ENCODE results near the gene NUTM2E.
"Not testable (repeated sequence)": the region's sequence is repeated elsewhere in the genome, so short reads cannot be mapped to it uniquely, and the experiment has no call there.

DNA sequence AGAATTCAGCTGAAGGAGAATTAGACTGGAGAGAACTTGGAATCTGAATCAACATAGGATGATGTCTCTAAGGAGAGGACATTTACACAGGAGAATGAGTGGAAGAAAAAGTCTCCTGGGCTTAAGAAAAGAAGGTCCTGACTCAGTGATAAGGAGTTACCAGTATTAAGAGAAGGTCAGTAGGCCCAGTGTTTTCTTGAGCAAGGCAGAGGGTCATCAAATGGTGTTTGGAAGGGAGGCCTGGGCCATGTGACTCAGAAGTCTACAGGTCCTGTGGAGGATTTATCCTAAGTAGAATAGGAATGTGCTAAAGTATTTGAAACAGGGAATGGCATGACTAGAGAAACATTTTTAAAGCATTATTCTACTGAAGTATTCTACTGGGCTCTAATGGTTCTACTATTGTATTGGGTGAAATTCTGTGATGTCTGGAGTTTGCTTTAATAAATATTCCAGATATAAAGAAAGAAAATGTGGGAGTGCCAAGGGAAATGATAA is 39.0 kb upstream of the NUTM2E start:
- TF ChIP-seq ZNF547 (CRISPR knock-in tag; IDR thresholded peaks at IDR 0.05); FOXJ3 (CRISPR knock-in tag; IDR thresholded peaks at IDR 0.05; ENCODE audit: borderline replicate concordance); ESRRA (CRISPR knock-in tag; IDR thresholded peaks at IDR 0.05; ENCODE audit: low read depth): not testable (repeated sequence)
- TF ChIP-seq, protein P1, sequence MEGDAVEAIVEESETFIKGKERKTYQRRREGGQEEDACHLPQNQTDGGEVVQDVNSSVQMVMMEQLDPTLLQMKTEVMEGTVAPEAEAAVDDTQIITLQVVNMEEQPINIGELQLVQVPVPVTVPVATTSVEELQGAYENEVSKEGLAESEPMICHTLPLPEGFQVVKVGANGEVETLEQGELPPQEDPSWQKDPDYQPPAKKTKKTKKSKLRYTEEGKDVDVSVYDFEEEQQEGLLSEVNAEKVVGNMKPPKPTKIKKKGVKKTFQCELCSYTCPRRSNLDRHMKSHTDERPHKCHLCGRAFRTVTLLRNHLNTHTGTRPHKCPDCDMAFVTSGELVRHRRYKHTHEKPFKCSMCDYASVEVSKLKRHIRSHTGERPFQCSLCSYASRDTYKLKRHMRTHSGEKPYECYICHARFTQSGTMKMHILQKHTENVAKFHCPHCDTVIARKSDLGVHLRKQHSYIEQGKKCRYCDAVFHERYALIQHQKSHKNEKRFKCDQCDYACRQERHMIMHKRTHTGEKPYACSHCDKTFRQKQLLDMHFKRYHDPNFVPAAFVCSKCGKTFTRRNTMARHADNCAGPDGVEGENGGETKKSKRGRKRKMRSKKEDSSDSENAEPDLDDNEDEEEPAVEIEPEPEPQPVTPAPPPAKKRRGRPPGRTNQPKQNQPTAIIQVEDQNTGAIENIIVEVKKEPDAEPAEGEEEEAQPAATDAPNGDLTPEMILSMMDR (CRISPR knock-in tag; IDR thresholded peaks at IDR 0.05) = not testable (repeated sequence)

Data from HepG2 (cell line).